A549 (cell line): ENCODE results near the gene OR4D11. TPM values are rescaled to one million over a fixed set of nuclear protein-coding genes. Genes with fewer than 3 reads are reported as not detected.

Experiments used
- ATAC-seq, 2 experiments: fragments of 200-7000 bp in 1 of 2; fragments of >200 bp in 1 of 2; cut with Nextera tagmentation in 1 of 2; cut with Tn5 transposase in 1 of 2; 3 replicates each; pipeline versions ENCODE4 v1.8.0 to v1.9.1; 2018 to 2020; ENCODE audit warnings: mild to moderate bottlenecking in 1 of 2, moderate library complexity in 1 of 2
- CTCF ChIA-PET: fragments of 300-600 bp; sonication (Branson Sonifier 250); formaldehyde crosslinking; extraction: SDS; loops from one replicate; lab custom pipeline; 2021; ENCODE audit warnings: antibody characterized with exemption, inconsistent platforms; lab: Yijun Ruan, JAX
- POLR2A ChIA-PET: fragments of 350-600 bp; formaldehyde crosslinking; extraction: SDS; loops from one replicate; lab custom pipeline; 2021; ENCODE audit warnings: antibody characterized with exemption, inconsistent platforms; lab: Yijun Ruan, JAX
- DNase-seq, 2 experiments: peaks; one replicate each; pipeline versions ENCODE4 v3.0.0 to v3.0.0-alpha.2; 2011 to 2016; ENCODE audit warnings: low read depth in 1 of 2, low spot score in 1 of 2
- FAIRE-seq: peaks from 2 replicates; lab custom pipeline; 2011; peaks lifted over from hg19 to GRCh38; lab: Jason Lieb, UNC
- H3K27ac ChIP-seq, 2 experiments: fragments of >200 bp; sonication (Bioruptor Twin); formaldehyde crosslinking; 3 replicates each; pipeline ENCODE4 v1.5.1; 2016 to 2017
- H3K4me1 ChIP-seq: fragments of >200 bp; sonication (Bioruptor Twin); formaldehyde crosslinking; 3 replicates; pipeline ENCODE4 v1.6.1; 2016
- H3K4me2 ChIP-seq: fragments of >200 bp; sonication (Bioruptor Twin); formaldehyde crosslinking; 3 replicates; pipeline ENCODE4 v1.6.1; 2016
- H3K4me3 ChIP-seq: fragments of >200 bp; sonication (Bioruptor Twin); formaldehyde crosslinking; 3 replicates; pipeline ENCODE4 v1.5.1; 2016
- H3K9me3 ChIP-seq: fragments of >200 bp; sonication (Bioruptor Twin); formaldehyde crosslinking; 3 replicates; pipeline ENCODE4 v1.6.1; 2016
- CBX2 ChIP-seq: fragments of 200-600 bp; sonication (generic); IDR thresholded peaks from 2 replicates; pipeline ENCODE4 v1.6.1; 2016; ENCODE audit warnings: low read depth, mild to moderate bottlenecking, borderline replicate concordance
- CEBPB ChIP-seq, 2 experiments: fragments of >200 bp in 1 of 2; sonication (Bioruptor Twin) in 1 of 2; formaldehyde crosslinking in 1 of 2; IDR thresholded peaks; 2 replicates each; pipeline ENCODE4 v1.6.1; 2012 to 2016
- CHD2 ChIP-seq: fragments of 150-350 bp; IDR thresholded peaks from 2 replicates; pipeline ENCODE4 v1.6.1; 2014; ENCODE audit warnings: low read length; ENCODE audit not compliant: partially characterized antibody
- CHD4 ChIP-seq: fragments of 200-600 bp; sonication (generic); IDR thresholded peaks from 2 replicates; pipeline ENCODE4 v1.6.1; 2016; ENCODE audit warnings: antibody characterized with exemption, mild to moderate bottlenecking, borderline replicate concordance
- ELK1 ChIP-seq: fragments of 150-350 bp; IDR thresholded peaks from 2 replicates; pipeline ENCODE4 v1.6.1; 2014; ENCODE audit warnings: low read depth, mild to moderate bottlenecking, low read length
- EP300 ChIP-seq, 2 experiments: fragments of >200 bp; sonication (Bioruptor Twin); formaldehyde crosslinking; IDR thresholded peaks; 2 replicates in 1 of 2; 3 replicates in 1 of 2; pipeline ENCODE4 v1.6.1; 2016 to 2017
- FOSB ChIP-seq: fragments of 250-450 bp; sonication (Bioruptor Pico); IDR thresholded peaks from 2 replicates; pipeline ENCODE4 v1.5.0; 2020; ENCODE audit warnings: mild to moderate bottlenecking, moderate library complexity
- FOSL2 ChIP-seq, 2 experiments: fragments of 450-650 bp in 1 of 2; fragments of >200 bp in 1 of 2; sonication (Bioruptor Twin) in 1 of 2; formaldehyde crosslinking; IDR thresholded peaks; 2 replicates each; pipeline versions ENCODE4 v1.5.0 to v1.6.1; 2016 to 2020; ENCODE audit warnings: mild to moderate bottlenecking in 1 of 2, moderate library complexity in 1 of 2
- HDAC2 ChIP-seq: fragments of 200-600 bp; sonication (generic); IDR thresholded peaks from 2 replicates; pipeline ENCODE4 v1.6.1; 2016
- HES2 ChIP-seq: fragments of >200 bp; sonication (Bioruptor Twin); formaldehyde crosslinking; IDR thresholded peaks from 2 replicates; pipeline ENCODE4 v1.6.1; 2016
- HEYL ChIP-seq: fragments of 250-450 bp; sonication (Bioruptor Pico); IDR thresholded peaks from 2 replicates; pipeline ENCODE4 v1.8.0; 2021; ENCODE audit warnings: mild to moderate bottlenecking, moderate library complexity
- HMGXB4 ChIP-seq: fragments of 250-450 bp; sonication (Bioruptor Pico); IDR thresholded peaks from 2 replicates; pipeline ENCODE4 v1.5.0; 2021; ENCODE audit warnings: mild to moderate bottlenecking, moderate library complexity, borderline replicate concordance
- HOXB5 ChIP-seq: fragments of 250-450 bp; sonication (Bioruptor Pico); IDR thresholded peaks from 2 replicates; pipeline ENCODE4 v1.5.0; 2020; ENCODE audit warnings: mild to moderate bottlenecking, moderate library complexity
- JUNB ChIP-seq: fragments of >200 bp; sonication (Bioruptor Twin); formaldehyde crosslinking; IDR thresholded peaks from 2 replicates; pipeline ENCODE4 v1.6.1; 2016
- KDM5A ChIP-seq: fragments of 200-600 bp; sonication (generic); IDR thresholded peaks from 2 replicates; pipeline ENCODE4 v1.6.1; 2016; ENCODE audit warnings: antibody characterized with exemption, mild to moderate bottlenecking
- MAFK ChIP-seq: fragments of 450-650 bp; IDR thresholded peaks from 2 replicates; pipeline ENCODE4 v1.6.1; 2014; ENCODE audit not compliant: partially characterized antibody
- MAZ ChIP-seq: fragments of 150-350 bp; IDR thresholded peaks from 2 replicates; pipeline ENCODE4 v1.6.1; 2014; ENCODE audit warnings: antibody characterized with exemption, low read depth, low read length, borderline replicate concordance
- NPAS2 ChIP-seq: fragments of 250-450 bp; sonication (Bioruptor Pico); IDR thresholded peaks from 2 replicates; pipeline ENCODE4 v1.8.0; 2022; ENCODE audit warnings: mild to moderate bottlenecking, moderate library complexity, borderline replicate concordance
- PHF8 ChIP-seq: fragments of 200-600 bp; sonication (generic); IDR thresholded peaks from 2 replicates; pipeline ENCODE4 v1.6.1; 2016; ENCODE audit warnings: low read depth, mild to moderate bottlenecking, antibody characterized with exemption, moderate library complexity, borderline replicate concordance
- RAD21 ChIP-seq, 2 experiments: fragments of >200 bp in 1 of 2; sonication (Bioruptor Twin) in 1 of 2; formaldehyde crosslinking in 1 of 2; IDR thresholded peaks in 1 of 2; conservative IDR thresholded peaks in 1 of 2; 2 replicates in 1 of 2; 3 replicates in 1 of 2; pipeline ENCODE4 v1.6.1; 2012 to 2018; ENCODE audit warnings: inconsistent platforms in 1 of 2
- RFX5 ChIP-seq: fragments of 450-650 bp; IDR thresholded peaks from 2 replicates; pipeline ENCODE4 v1.7.1; 2014; ENCODE audit warnings: antibody characterized with exemption, mild to moderate bottlenecking, moderate library complexity
- RNF2 ChIP-seq: fragments of 200-600 bp; sonication (generic); IDR thresholded peaks from 2 replicates; pipeline ENCODE4 v1.6.1; 2016; ENCODE audit warnings: low read depth, mild to moderate bottlenecking, antibody characterized with exemption, moderate library complexity, borderline replicate concordance
- SMC3 ChIP-seq: fragments of >200 bp; sonication (Bioruptor Twin); formaldehyde crosslinking; IDR thresholded peaks from 3 replicates; pipeline ENCODE4 v1.6.1; 2018; ENCODE audit warnings: inconsistent platforms
- SREBF2 ChIP-seq: fragments of 450-650 bp; IDR thresholded peaks from 2 replicates; pipeline ENCODE4 v1.6.1; 2014; ENCODE audit warnings: mild to moderate bottlenecking, moderate library complexity
- TFCP2L1 ChIP-seq: fragments of 250-450 bp; sonication (Bioruptor Pico); IDR thresholded peaks from 2 replicates; pipeline ENCODE4 v1.5.0; 2021; ENCODE audit warnings: mild to moderate bottlenecking
- ZFP36 ChIP-seq: fragments of 450-650 bp; IDR thresholded peaks from 2 replicates; pipeline ENCODE4 v1.6.1; 2014; ENCODE audit warnings: borderline replicate concordance; ENCODE audit not compliant: partially characterized antibody
- WGBS: methylation state at CpG from one replicate; pipeline ENCODE4 v1.1.6; 2017; ENCODE audit errors: missing lambda C conversion rate; 5-methylcytosine and 5-hydroxymethylcytosine counted together
- polyA minus RNA-seq: library from RNA; depleted of rRNA, polyadenylated mRNA; stranded (reverse); fragments of >200 nt; gene quantifications from 2 replicates; pipeline ENCODE4 v1.2.3, GENCODE V29; 2011; rRNA and poly(A)+ RNA removed
- polyA plus RNA-seq, 4 experiments: library from polyadenylated mRNA; depleted of rRNA in 3 of 4; stranded (reverse); fragments of >200 nt; fragmentation: RNase III in 1 of 4; extraction: RNeasy Plus Mini Kit Qiagen cat#74134 plus additional on column Dnase treatment in 1 of 4; gene quantifications; 2 replicates in 3 of 4; 3 replicates in 1 of 4; pipeline ENCODE4 v1.2.3, GENCODE V29; 2011 to 2017
- TF ChIP-seq, protein P1 (sequence below): IDR thresholded peaks from 2 replicates; pipeline ENCODE4 v1.6.1; 2012; ENCODE audit warnings: low read depth, borderline replicate concordance
- TF ChIP-seq, protein P2 (sequence below): fragments of >200 bp; sonication (Bioruptor Twin); formaldehyde crosslinking; IDR thresholded peaks from 3 replicates; pipeline ENCODE4 v1.6.1; 2016
- TF ChIP-seq, protein P3 (sequence below): fragments of 250-450 bp; sonication (Bioruptor Pico); IDR thresholded peaks from 2 replicates; pipeline ENCODE4 v1.5.0; 2020; ENCODE audit warnings: low read depth, mild to moderate bottlenecking, moderate library complexity

The OR4D11 gene
- polyA plus RNA-seq (2011; rRNA removed), result not detected in 2 replicates
- polyA plus RNA-seq (2012; cell fraction: cytosol; rRNA removed), result not detected in 2 replicates
- not detected in 2 replicates for polyA plus RNA-seq (2012; cell fraction: nucleus; rRNA removed)
- not detected in 3 replicates for polyA plus RNA-seq (2017; fragmentation: RNase III; extraction: RNeasy Plus Mini Kit Qiagen cat#74134 plus additional on column Dnase treatment)
- polyA minus RNA-seq, result not detected in 2 replicates

GRCh38 chr11:59503276-59503675, at the start of gene OR4D11:
Gene OR4D11 (plus strand): TSS chr11:59503576. CDS start chr11:59503576, 0 bp downstream.
- no peak for DNase-seq
- FAIRE-seq, result no peak
- TF ChIP-seq EP300 (IDR thresholded peaks at IDR 0.05) (no peak), RFX5 (no peak), HMGXB4 (CRISPR knock-in tag) (no peak), HDAC2 (no peak), CBX2 (no peak), NPAS2 (CRISPR knock-in tag) (no peak), FOSB (CRISPR knock-in tag) (no peak), PHF8 (no peak), SREBF2 (no peak), MAZ (no peak), CEBPB (IDR thresholded peaks at IDR 0.05) (no peak), KDM5A (no peak), MAFK (no peak), HEYL (CRISPR knock-in tag) (no peak)
- TF ChIP-seq, protein P1, sequence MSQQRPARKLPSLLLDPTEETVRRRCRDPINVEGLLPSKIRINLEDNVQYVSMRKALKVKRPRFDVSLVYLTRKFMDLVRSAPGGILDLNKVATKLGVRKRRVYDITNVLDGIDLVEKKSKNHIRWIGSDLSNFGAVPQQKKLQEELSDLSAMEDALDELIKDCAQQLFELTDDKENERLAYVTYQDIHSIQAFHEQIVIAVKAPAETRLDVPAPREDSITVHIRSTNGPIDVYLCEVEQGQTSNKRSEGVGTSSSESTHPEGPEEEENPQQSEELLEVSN, result no peak
- TF ChIP-seq, protein P2, sequence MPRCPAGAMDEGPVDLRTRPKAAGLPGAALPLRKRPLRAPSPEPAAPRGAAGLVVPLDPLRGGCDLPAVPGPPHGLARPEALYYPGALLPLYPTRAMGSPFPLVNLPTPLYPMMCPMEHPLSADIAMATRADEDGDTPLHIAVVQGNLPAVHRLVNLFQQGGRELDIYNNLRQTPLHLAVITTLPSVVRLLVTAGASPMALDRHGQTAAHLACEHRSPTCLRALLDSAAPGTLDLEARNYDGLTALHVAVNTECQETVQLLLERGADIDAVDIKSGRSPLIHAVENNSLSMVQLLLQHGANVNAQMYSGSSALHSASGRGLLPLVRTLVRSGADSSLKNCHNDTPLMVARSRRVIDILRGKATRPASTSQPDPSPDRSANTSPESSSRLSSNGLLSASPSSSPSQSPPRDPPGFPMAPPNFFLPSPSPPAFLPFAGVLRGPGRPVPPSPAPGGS, result no peak
- Histone ChIP-seq H3K4me1 (no peaks in the 10 kb centered on the region), H3K4me3 (no peak within 1 kb of the TSS), H3K4me2 (no peak within 1 kb of the TSS), H3K27ac (no peak within 1 kb of the TSS), H3K9me3 (peaks cover 4% of the 10 kb centered on the region; the same call in 1 of the 3 replicates)
- POLR2A ChIA-PET, result no interaction called here
- CTCF ChIA-PET, result interaction anchor here (0.6 to 0.7 kb wide), 2 partner anchors 247 to 317 kb away, joined by 3 read pairs; no protein-coding TSS in a partner anchor
- no peak for ATAC-seq

DNA sequence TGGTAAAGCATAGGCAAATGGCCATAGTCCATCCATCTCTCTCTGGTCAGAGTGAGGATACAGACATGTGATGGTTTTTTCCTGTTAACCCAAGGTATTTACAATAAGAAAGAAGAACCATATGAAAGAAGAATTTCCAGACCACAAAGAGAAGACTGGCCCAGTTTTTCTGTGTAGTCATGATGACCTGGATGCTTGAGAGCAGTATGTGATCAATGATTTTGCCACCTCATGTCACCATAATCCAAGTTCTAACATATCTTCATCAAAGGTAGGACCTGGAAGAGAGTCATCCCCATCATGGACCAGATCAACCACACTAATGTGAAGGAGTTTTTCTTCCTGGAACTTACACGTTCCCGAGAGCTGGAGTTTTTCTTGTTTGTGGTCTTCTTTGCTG, 46.7 kb upstream of the OR4D11 start, which contains the start of gene OR4D6:
OR4D6 (plus strand) TSS at position 301 of the 400 bp plus-strand sequence; CDS start at position 301, 0 bp downstream.
- H3K4me1 ChIP-seq, result no peaks in the 10 kb centered on the region
- POLR2A ChIA-PET, result no interaction called here
- CTCF ChIA-PET, result no interaction called here
- no peak for DNase-seq
- no peak for ATAC-seq
- H3K27ac ChIP-seq, result no peak within 1 kb of the TSS
- H3K4me3 ChIP-seq, result no peak within 1 kb of the TSS
- no peaks in the 10 kb centered on the region for H3K9me3 ChIP-seq
- no peak for TF ChIP-seq TFCP2L1 (CRISPR knock-in tag)
- no peak for TF ChIP-seq HOXB5 (CRISPR knock-in tag)
- TF ChIP-seq JUNB, result no peak
- TF ChIP-seq CHD4, result no peak
- TF ChIP-seq RNF2, result no peak
- TF ChIP-seq RAD21 (conservative IDR thresholded peaks at IDR 0.05 in 1 of 2, IDR thresholded peaks at IDR 0.05 in 1 of 2), result no peak
- TF ChIP-seq HEYL (CRISPR knock-in tag), result no peak
- no peak for TF ChIP-seq ZFP36
- TF ChIP-seq CBX2, result no peak
- TF ChIP-seq SMC3, result no peak
- TF ChIP-seq, protein P2, result no peak
- no peak for TF ChIP-seq HES2
- TF ChIP-seq, protein P3, sequence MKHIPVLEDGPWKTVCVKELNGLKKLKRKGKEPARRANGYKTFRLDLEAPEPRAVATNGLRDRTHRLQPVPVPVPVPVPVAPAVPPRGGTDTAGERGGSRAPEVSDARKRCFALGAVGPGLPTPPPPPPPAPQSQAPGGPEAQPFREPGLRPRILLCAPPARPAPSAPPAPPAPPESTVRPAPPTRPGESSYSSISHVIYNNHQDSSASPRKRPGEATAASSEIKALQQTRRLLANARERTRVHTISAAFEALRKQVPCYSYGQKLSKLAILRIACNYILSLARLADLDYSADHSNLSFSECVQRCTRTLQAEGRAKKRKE, result no peak
- no peak for TF ChIP-seq ELK1
- TF ChIP-seq KDM5A, result no peak
- TF ChIP-seq CHD2, result no peak
- TF ChIP-seq FOSL2 (IDR thresholded peaks at IDR 0.05), result no peak
- TF ChIP-seq FOSL2 (CRISPR knock-in tag; IDR thresholded peaks at IDR 0.05), result no peak
- no peak for TF ChIP-seq PHF8
- WGBS, result 5% methylated on average over 2 of the region's 2 CpGs
- FAIRE-seq, result no peak
- no peak within 1 kb of the TSS for H3K4me2 ChIP-seq
